Liver (tissue), 9 donors: Measurements from ENCODE around the gene ZFP36L2. TPM values are rescaled to one million over a fixed set of nuclear protein-coding genes. Genes with fewer than 3 reads are reported as not detected.

Experiments
- DNase-seq: peaks from one replicate; pipeline ENCODE4 v3.0.0-alpha.2; 2017; ENCODE audit warnings: low spot score
- H3K27ac ChIP-seq, 2 donors: one replicate each; pipeline ENCODE4 v1.7.0; 2013; ENCODE audit warnings: inconsistent platforms in 2 of 2, low read length in 2 of 2, control low read depth in 1 of 2, low read depth in 1 of 2, mild to moderate bottlenecking in 1 of 2
- H3K27me3 ChIP-seq, 4 donors: one replicate each; pipeline versions ENCODE4 v1.6.1 to v1.7.0; 2013; ENCODE audit warnings: low read length in 3 of 4, inconsistent platforms in 1 of 4, mild to moderate bottlenecking in 1 of 4, moderate library complexity in 1 of 4; ENCODE audit not compliant: control insufficient read depth in 4 of 4, insufficient read depth in 4 of 4
- H3K36me3 ChIP-seq, 4 donors: one replicate each; pipeline versions ENCODE4 v1.6.1 to v1.7.0; 2013; ENCODE audit warnings: low read length in 3 of 4, mild to moderate bottlenecking in 3 of 4, low read depth in 1 of 4, moderate library complexity in 1 of 4; ENCODE audit not compliant: control insufficient read depth in 4 of 4, insufficient read depth in 3 of 4
- H3K4me1 ChIP-seq, 4 donors: one replicate each; pipeline versions ENCODE4 v1.6.1 to v1.7.0; 2013; ENCODE audit warnings: low read length in 3 of 4, mild to moderate bottlenecking in 3 of 4, moderate library complexity in 1 of 4; ENCODE audit not compliant: control insufficient read depth in 4 of 4, insufficient read depth in 4 of 4
- H3K4me3 ChIP-seq, 3 donors: one replicate each; pipeline versions ENCODE4 v1.6.1 to v1.7.0; 2013; ENCODE audit warnings: low read length in 3 of 3, control low read depth in 1 of 3, low read depth in 1 of 3, mild to moderate bottlenecking in 1 of 3
- H3K9ac ChIP-seq, 2 donors: one replicate each; pipeline ENCODE4 v1.7.0; 2013; ENCODE audit warnings: low read length in 2 of 2, mild to moderate bottlenecking in 2 of 2, moderate library complexity in 2 of 2, control low read depth in 1 of 2, low read depth in 1 of 2
- H3K9me3 ChIP-seq, 4 donors: one replicate each; pipeline versions ENCODE4 v1.6.1 to v1.7.0; 2013; ENCODE audit warnings: low read length in 3 of 4; ENCODE audit not compliant: control insufficient read depth in 4 of 4
- EGR1 ChIP-seq, 2 donors: IDR thresholded peaks; 2 replicates each; pipeline ENCODE4 v1.6.1; 2016 to 2018; ENCODE audit warnings: antibody characterized with exemption in 2 of 2, low read depth in 2 of 2
- FOXA1 ChIP-seq: IDR thresholded peaks from 2 replicates; pipeline ENCODE4 v1.6.1; 2016; ENCODE audit warnings: antibody characterized with exemption
- GABPA ChIP-seq, 2 donors: IDR thresholded peaks in 1 of 2; conservative IDR thresholded peaks in 1 of 2; 2 replicates each; pipeline ENCODE4 v1.6.1; 2016; ENCODE audit warnings: antibody characterized with exemption in 2 of 2, mild to moderate bottlenecking in 1 of 2, moderate library complexity in 1 of 2
- HNF4A ChIP-seq, 2 donors: conservative IDR thresholded peaks; 2 replicates each; pipeline ENCODE4 v1.6.1; 2016; ENCODE audit warnings: antibody characterized with exemption in 2 of 2, mild to moderate bottlenecking in 2 of 2
- HNF4G ChIP-seq: IDR thresholded peaks from 2 replicates; pipeline ENCODE4 v1.6.1; 2016; ENCODE audit warnings: antibody characterized with exemption
- NR2F2 ChIP-seq: IDR thresholded peaks from 2 replicates; pipeline ENCODE4 v1.6.1; 2016; ENCODE audit warnings: antibody characterized with exemption
- SP1 ChIP-seq: IDR thresholded peaks from 2 replicates; pipeline ENCODE4 v1.6.1; 2018; ENCODE audit warnings: antibody characterized with exemption, mild to moderate bottlenecking
- TAF1 ChIP-seq: conservative IDR thresholded peaks from 2 replicates; pipeline ENCODE4 v1.6.1; 2016; ENCODE audit warnings: antibody characterized with exemption, mild to moderate bottlenecking
- YY1 ChIP-seq: IDR thresholded peaks from 2 replicates; pipeline ENCODE4 v1.6.1; 2016; ENCODE audit warnings: antibody characterized with exemption, mild to moderate bottlenecking
- WGBS: extraction: QIAGEN DNeasy Blood & Tissue Kit; methylation state at CpG from one replicate; pipeline ENCODE4 v1.1.7; 2013; 5-methylcytosine and 5-hydroxymethylcytosine counted together
- polyA plus RNA-seq, 2 donors: library from polyadenylated mRNA; stranded (reverse) in 1 of 2; unstranded in 1 of 2; fragments of 200-250 nt in 1 of 2; fragments of >200 nt in 1 of 2; fragmentation: Nextera tagmentation in 1 of 2; extraction: Ambion mirVana in 1 of 2; gene quantifications; one replicate each; pipeline versions ENCODE4 v1.2.1 to v1.2.3, GENCODE V29; 2013 to 2015
- total RNA-seq, 2 donors: library from RNA; depleted of rRNA; stranded (reverse); fragments of >200 nt; gene quantifications; one replicate each; pipeline ENCODE4 v1.2.3, GENCODE V29; 2014
- TF ChIP-seq, protein P1 (sequence below): IDR thresholded peaks from 2 replicates; pipeline ENCODE4 v1.6.1; 2016; ENCODE audit warnings: antibody characterized with exemption
- TF ChIP-seq, protein P2 (sequence below): IDR thresholded peaks from 2 replicates; pipeline ENCODE4 v1.6.1; 2016; ENCODE audit warnings: antibody characterized with exemption
- TF ChIP-seq, protein P3 (sequence below): IDR thresholded peaks from 2 replicates; pipeline ENCODE4 v1.6.1; 2016; ENCODE audit warnings: antibody characterized with exemption
- TF ChIP-seq, protein P4 (sequence below): IDR thresholded peaks from 2 replicates; pipeline ENCODE4 v1.6.1; 2016; ENCODE audit warnings: antibody characterized with exemption, mild to moderate bottlenecking
- donor health status: healthy.
- donor health status: healthy.
- donor health status: healthy.
- donor health status: healthy.
- donor health status: healthy.

ZFP36L2 gene
- total and polyA plus RNA-seq, 4 donors, result 10.3 to 26.8 (median 18.9) TPM

DNA sequence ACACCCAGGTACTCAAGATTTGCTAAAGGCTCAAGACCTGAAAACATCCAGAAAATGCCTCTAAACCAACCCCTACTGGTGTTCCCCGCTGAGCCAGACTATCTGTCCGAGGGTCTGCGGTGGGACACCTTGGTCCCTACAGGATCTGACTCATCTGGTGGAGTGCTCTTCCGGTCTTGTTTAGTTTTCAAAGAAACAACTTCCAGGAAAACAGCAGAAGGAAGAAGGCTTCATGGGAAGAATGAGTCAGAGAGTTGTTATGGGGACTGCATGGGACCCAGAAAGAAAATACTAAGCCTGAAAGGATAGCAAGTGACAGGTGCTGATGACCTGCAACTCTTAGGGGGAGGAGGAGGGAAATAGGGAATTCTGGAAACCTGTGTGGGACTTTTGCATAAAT, 41.3 kb downstream of the ZFP36L2 start:
- H3K4me1 ChIP-seq, result no peaks in the 10 kb centered on the region

DNA sequence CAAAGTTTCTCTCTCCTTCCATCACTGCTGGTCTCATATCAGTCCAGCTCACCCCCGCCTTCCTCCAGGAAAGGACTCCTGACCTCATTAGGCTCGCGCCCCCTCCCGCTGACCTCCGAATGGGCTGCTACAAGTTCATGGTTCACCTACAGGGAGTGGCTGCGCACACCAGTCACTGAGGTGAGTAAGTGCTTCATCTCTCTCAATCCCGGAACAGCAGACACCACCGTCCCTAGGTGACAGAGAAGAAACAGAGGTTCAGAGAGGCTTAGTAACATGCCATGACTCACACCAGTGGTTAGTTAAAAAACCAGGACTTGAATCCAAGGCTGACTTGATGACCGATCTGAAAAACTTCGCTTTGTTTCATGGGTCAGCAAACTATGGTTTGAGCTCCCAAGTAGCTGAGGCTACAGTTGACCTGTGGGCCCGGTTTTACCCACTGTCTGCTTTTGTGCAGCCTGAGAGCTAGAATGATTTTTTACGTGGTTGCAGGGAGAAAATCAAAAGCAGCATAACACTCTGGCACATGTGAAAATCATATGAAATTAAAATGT, 42.0 kb downstream of the ZFP36L2 start:
- H3K9me3 ChIP-seq, result no peaks in the 10 kb centered on the region
- WGBS, result 80% methylated on average over 12 of the region's 12 CpGs
- H3K4me3 ChIP-seq, result no peak overlapping the region
- H3K27me3 ChIP-seq, result no peaks in the 10 kb centered on the region
- H3K27ac ChIP-seq, result no peak overlapping the region
- no peaks in the 10 kb centered on the region for H3K36me3 ChIP-seq
- no peak for DNase-seq
- TF ChIP-seq HNF4A (conservative IDR thresholded peaks at IDR 0.05), result no peak
- TF ChIP-seq, protein P1, sequence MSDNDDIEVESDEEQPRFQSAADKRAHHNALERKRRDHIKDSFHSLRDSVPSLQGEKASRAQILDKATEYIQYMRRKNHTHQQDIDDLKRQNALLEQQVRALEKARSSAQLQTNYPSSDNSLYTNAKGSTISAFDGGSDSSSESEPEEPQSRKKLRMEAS, result no peak
- H3K9ac ChIP-seq, result no peak overlapping the region
- H3K4me1 ChIP-seq, result peaks cover 0 to 2% (median under 1%) of the 10 kb centered on the region in 4 donors

More for the DNA sequence above, 41.3 kb downstream of the ZFP36L2 start:
- Histone ChIP-seq H3K36me3 (no peaks in the 10 kb centered on the region), H3K4me3 (no peak overlapping the region), H3K27ac (no peak overlapping the region), H3K9me3 (no peaks in the 10 kb centered on the region), H3K27me3 (no peaks in the 10 kb centered on the region), H3K9ac (no peak overlapping the region)
- TF ChIP-seq, protein P2, sequence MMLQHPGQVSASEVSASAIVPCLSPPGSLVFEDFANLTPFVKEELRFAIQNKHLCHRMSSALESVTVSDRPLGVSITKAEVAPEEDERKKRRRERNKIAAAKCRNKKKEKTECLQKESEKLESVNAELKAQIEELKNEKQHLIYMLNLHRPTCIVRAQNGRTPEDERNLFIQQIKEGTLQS, result no peak
- TF ChIP-seq EGR1 (IDR thresholded peaks at IDR 0.05; ENCODE audit: low read depth in 2 of 2) (no peak), HNF4A (conservative IDR thresholded peaks at IDR 0.05) (no peak), FOXA1 (no peak), YY1 (no peak), GABPA (IDR thresholded peaks at IDR 0.05 in 1 of 2, conservative IDR thresholded peaks at IDR 0.05 in 1 of 2) (no peak), NR2F2 (no peak), HNF4G (no peak), TAF1 (no peak)
- TF ChIP-seq, protein P3, sequence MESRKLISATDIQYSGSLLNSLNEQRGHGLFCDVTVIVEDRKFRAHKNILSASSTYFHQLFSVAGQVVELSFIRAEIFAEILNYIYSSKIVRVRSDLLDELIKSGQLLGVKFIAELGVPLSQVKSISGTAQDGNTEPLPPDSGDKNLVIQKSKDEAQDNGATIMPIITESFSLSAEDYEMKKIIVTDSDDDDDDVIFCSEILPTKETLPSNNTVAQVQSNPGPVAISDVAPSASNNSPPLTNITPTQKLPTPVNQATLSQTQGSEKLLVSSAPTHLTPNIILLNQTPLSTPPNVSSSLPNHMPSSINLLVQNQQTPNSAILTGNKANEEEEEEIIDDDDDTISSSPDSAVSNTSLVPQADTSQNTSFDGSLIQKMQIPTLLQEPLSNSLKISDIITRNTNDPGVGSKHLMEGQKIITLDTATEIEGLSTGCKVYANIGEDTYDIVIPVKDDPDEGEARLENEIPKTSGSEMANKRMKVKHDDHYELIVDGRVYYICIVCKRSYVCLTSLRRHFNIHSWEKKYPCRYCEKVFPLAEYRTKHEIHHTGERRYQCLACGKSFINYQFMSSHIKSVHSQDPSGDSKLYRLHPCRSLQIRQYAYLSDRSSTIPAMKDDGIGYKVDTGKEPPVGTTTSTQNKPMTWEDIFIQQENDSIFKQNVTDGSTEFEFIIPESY, result no peak
- TF ChIP-seq, protein P1, result no peak
- 89% methylated on average over 4 of the region's 4 CpGs for WGBS
- DNase-seq, result no peak

DNA sequence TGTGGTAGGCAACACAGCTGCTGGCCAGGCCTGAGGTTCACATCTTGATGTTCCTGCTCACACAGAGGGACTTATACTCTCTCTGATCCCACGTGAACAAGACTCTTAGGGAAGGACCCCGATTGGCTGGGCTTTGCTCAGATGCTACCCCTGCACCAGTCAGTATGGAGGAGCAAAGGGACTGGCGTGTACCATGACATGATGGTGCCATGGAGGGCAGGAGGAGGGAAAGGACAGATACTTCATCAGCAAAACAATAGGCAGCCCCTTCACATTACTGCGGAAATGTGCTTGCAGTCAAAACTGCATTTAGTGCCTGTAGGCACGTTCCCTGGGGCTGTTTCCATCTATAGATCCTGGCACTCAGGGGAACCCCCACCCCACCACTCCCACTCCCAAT, 42.7 kb downstream of the ZFP36L2 start:
- no peak overlapping the region for H3K4me3 ChIP-seq
- TF ChIP-seq GABPA (IDR thresholded peaks at IDR 0.05 in 1 of 2, conservative IDR thresholded peaks at IDR 0.05 in 1 of 2) (no peak), SP1 (no peak), NR2F2 (no peak), YY1 (no peak), EGR1 (IDR thresholded peaks at IDR 0.05; ENCODE audit: low read depth in 2 of 2) (no peak)
- TF ChIP-seq, protein P4, sequence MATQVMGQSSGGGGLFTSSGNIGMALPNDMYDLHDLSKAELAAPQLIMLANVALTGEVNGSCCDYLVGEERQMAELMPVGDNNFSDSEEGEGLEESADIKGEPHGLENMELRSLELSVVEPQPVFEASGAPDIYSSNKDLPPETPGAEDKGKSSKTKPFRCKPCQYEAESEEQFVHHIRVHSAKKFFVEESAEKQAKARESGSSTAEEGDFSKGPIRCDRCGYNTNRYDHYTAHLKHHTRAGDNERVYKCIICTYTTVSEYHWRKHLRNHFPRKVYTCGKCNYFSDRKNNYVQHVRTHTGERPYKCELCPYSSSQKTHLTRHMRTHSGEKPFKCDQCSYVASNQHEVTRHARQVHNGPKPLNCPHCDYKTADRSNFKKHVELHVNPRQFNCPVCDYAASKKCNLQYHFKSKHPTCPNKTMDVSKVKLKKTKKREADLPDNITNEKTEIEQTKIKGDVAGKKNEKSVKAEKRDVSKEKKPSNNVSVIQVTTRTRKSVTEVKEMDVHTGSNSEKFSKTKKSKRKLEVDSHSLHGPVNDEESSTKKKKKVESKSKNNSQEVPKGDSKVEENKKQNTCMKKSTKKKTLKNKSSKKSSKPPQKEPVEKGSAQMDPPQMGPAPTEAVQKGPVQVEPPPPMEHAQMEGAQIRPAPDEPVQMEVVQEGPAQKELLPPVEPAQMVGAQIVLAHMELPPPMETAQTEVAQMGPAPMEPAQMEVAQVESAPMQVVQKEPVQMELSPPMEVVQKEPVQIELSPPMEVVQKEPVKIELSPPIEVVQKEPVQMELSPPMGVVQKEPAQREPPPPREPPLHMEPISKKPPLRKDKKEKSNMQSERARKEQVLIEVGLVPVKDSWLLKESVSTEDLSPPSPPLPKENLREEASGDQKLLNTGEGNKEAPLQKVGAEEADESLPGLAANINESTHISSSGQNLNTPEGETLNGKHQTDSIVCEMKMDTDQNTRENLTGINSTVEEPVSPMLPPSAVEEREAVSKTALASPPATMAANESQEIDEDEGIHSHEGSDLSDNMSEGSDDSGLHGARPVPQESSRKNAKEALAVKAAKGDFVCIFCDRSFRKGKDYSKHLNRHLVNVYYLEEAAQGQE, result no peak
- TF ChIP-seq, protein P1, result no peak
- DNase-seq, result no peak
- no peak overlapping the region for H3K27ac ChIP-seq
- peaks cover 1 to 8% (median 5%) of the 10 kb centered on the region in 4 donors for H3K4me1 ChIP-seq
- H3K9me3 ChIP-seq, result no peaks in the 10 kb centered on the region
- H3K36me3 ChIP-seq, result no peaks in the 10 kb centered on the region
- no peak overlapping the region for H3K9ac ChIP-seq
- no peaks in the 10 kb centered on the region for H3K27me3 ChIP-seq
- 74% methylated on average over 5 of the region's 5 CpGs for whole genome bisulfite sequencing
